ENCODE data around the gene SCAMP3. TPM values are rescaled to one million over a fixed set of nuclear protein-coding genes. Genes with fewer than 3 reads are reported as not detected.
A peak's percentile ranks its signal among the peaks of the same experiment; 100 is the strongest.
"Not testable (repeated sequence)": the region's sequence is repeated elsewhere in the genome, so short reads cannot be mapped to it uniquely, and the experiment has no call there.

SCAMP3 gene
- total and polyA plus RNA-seq, 2 experiments from 2014 or later, result 80.5 to 135 TPM

DNA sequence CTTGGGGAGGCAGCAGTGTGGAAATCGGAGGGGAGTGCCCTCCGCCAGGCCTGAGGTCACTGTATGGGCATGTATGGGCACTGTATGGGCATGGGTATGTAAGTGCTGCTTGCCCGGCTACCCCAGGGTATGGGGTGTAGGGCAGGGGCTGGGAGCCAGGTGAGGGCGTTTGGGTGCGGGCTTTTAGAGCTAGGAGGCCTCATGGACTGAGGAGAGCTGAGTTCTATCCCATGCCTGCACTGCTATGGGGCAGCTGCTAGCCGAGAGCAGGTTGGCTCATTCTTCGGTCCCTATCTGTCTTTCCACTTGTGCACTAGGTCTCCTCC, 33.7 kb upstream of the SCAMP3 start:
- DNase-seq, result no peak
- Histone ChIP-seq H3K4me1 (ENCODE audit: insufficient read depth) (no peaks in the 10 kb centered on the region), H3K27ac (no peak overlapping the region), H3K9me3 (ENCODE audit: low read depth) (no peaks in the 10 kb centered on the region), H3K4me2 (ENCODE audit: unreplicated experiment) (no peak overlapping the region), H2AFZ (0 out of 2 replicates have a peak overlapping the region, but pooled peaks have one; percentile 74), H3F3A (ENCODE audit: insufficient read depth) (no peaks in the 10 kb centered on the region), H3K36me3 (ENCODE audit: low read depth) (no peaks in the 10 kb centered on the region), H3K4me3 (no peak overlapping the region), H3K9me2 (ENCODE audit: insufficient read depth) (no peaks in the 10 kb centered on the region), H3K9ac (no peak overlapping the region), H3K27me3 (replicated peaks; ENCODE audit: insufficient read depth) (peaks cover 19% of the 10 kb centered on the region), H4K20me1 (ENCODE audit: insufficient read depth) (no peaks in the 10 kb centered on the region), H3K79me2 (ENCODE audit: insufficient read depth) (no peaks in the 10 kb centered on the region)
- in situ Hi-C loops (cut with MboI), result no loop called here
- 55 to 61% methylated on average over 7 of the region's 7 CpGs for WGBS, 2 experiments (ENCODE audit: low coverage in 1 of 2, low lambda C conversion rate in 2 of 2, missing lambda C conversion rate in 2 of 2)
- TF ChIP-seq EZH2 (IDR thresholded peaks at IDR 0.05; ENCODE audit: insufficient read depth, poor library complexity, severe bottlenecking) (no peak), EZH2phosphoT487 (IDR thresholded peaks at IDR 0.05; ENCODE audit: insufficient read depth, low read depth) (no peak)

- no peaks in the 10 kb centered on the region for H3K9me2 ChIP-seq (ENCODE audit: insufficient read depth)
- H3K79me2 ChIP-seq (ENCODE audit: insufficient read depth), result no peaks in the 10 kb centered on the region
- no peak for DNase-seq
- no peaks in the 10 kb centered on the region for H3F3A ChIP-seq (ENCODE audit: insufficient read depth)
- H3K36me3 ChIP-seq (ENCODE audit: low read depth), result no peaks in the 10 kb centered on the region
- 13 to 15% methylated on average over 36 to 38 of the region's 47 CpGs for WGBS, 2 experiments (ENCODE audit: low coverage in 1 of 2, low lambda C conversion rate in 2 of 2, missing lambda C conversion rate in 2 of 2)
- H4K20me1 ChIP-seq (ENCODE audit: insufficient read depth), result no peaks in the 10 kb centered on the region
- H3K27me3 ChIP-seq (replicated peaks; ENCODE audit: insufficient read depth), result peaks cover 19% of the 10 kb centered on the region
- TF ChIP-seq EZH2phosphoT487 (IDR thresholded peaks at IDR 0.05; ENCODE audit: insufficient read depth, low read depth) (no peak), EZH2 (IDR thresholded peaks at IDR 0.05; ENCODE audit: insufficient read depth, poor library complexity, severe bottlenecking) (peak; percentile 25)
- H2AFZ ChIP-seq, result peak overlapping the region; percentile 74
- in situ Hi-C loops (cut with MboI), result no loop called here
- H3K4me3 ChIP-seq, result peak overlapping the region; percentile 26; the same call in 1 of the 2 replicates
- no peak overlapping the region for H3K9ac ChIP-seq
- no peaks in the 10 kb centered on the region for H3K4me1 ChIP-seq (ENCODE audit: insufficient read depth)
- peak overlapping the region; percentile 12 for H3K4me2 ChIP-seq (ENCODE audit: unreplicated experiment)
- no peaks in the 10 kb centered on the region for H3K9me3 ChIP-seq (ENCODE audit: low read depth)
- no peak overlapping the region for H3K27ac ChIP-seq
Observed at GRCh38 chr1:155295183-155295941, 33.2 kb upstream of the SCAMP3 start.

DNA sequence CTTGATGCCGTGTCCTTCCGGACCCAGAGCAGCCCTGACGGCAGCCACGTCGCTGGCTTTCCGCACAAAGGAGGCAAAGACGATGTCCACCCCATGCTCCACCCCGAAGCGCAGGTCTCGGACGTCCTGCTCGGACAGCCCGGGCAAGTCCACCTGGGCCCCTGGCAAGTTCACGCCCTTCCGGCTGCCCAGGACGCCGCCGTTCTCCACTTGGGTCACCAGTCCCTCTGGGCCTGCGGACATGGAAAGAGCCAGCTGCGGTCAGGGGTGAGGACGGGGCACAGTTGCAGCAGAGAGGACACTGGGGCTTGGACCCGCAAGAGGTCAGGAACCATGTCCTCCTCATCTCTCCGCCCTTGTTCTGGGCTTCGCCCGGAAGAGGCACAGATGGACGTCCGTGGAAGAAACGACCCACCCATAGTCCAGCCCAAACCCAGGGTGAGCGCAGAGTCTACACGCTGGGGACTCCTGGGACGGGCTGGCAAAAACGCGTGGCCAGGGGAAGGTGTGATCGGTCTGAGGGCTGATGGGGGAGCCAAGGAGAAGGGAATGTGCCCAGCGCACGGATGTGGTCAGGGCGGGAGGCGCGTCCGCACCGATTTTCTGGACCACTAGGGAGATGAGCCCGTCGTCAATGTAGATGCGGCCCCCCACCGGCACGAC, 32.5 kb upstream of the SCAMP3 start:
- in situ Hi-C loops (cut with MboI), result no loop called here
- peak overlapping the region; percentile 74 for H2AFZ ChIP-seq
- no peaks in the 10 kb centered on the region for H3K9me2 ChIP-seq (ENCODE audit: insufficient read depth)
- WGBS, 2 experiments (ENCODE audit: low coverage in 1 of 2, low lambda C conversion rate in 2 of 2, missing lambda C conversion rate in 2 of 2), result 23 to 24% methylated on average over 45 to 46 of the region's 46 CpGs
- no peaks in the 10 kb centered on the region for H3K79me2 ChIP-seq (ENCODE audit: insufficient read depth)
- no peak overlapping the region for H3K27ac ChIP-seq
- H3F3A ChIP-seq (ENCODE audit: insufficient read depth), result no peaks in the 10 kb centered on the region
- H3K4me3 ChIP-seq, result peak overlapping the region; percentile 26; the same call in 1 of the 2 replicates
- H3K4me1 ChIP-seq (ENCODE audit: insufficient read depth), result no peaks in the 10 kb centered on the region
- no peaks in the 10 kb centered on the region for H4K20me1 ChIP-seq (ENCODE audit: insufficient read depth)
- H3K4me2 ChIP-seq (ENCODE audit: unreplicated experiment), result peak overlapping the region; percentile 12
- H3K36me3 ChIP-seq (ENCODE audit: low read depth), result no peaks in the 10 kb centered on the region
- H3K9ac ChIP-seq, result no peak overlapping the region
- peaks cover 19% of the 10 kb centered on the region for H3K27me3 ChIP-seq (replicated peaks; ENCODE audit: insufficient read depth)
- no peaks in the 10 kb centered on the region for H3K9me3 ChIP-seq (ENCODE audit: low read depth)
- no peak for DNase-seq
- TF ChIP-seq EZH2phosphoT487 (IDR thresholded peaks at IDR 0.05; ENCODE audit: insufficient read depth, low read depth), result no peak
- TF ChIP-seq EZH2 (IDR thresholded peaks at IDR 0.05; ENCODE audit: insufficient read depth, poor library complexity, severe bottlenecking), result peak; percentile 38

- no peak for DNase-seq
- Histone ChIP-seq H4K20me1 (ENCODE audit: insufficient read depth) (no peaks in the 10 kb centered on the region), H3K4me2 (ENCODE audit: unreplicated experiment) (no peak overlapping the region), H3K27me3 (replicated peaks; ENCODE audit: insufficient read depth) (peaks cover 19% of the 10 kb centered on the region), H3K79me2 (ENCODE audit: insufficient read depth) (no peaks in the 10 kb centered on the region), H3K36me3 (ENCODE audit: low read depth) (no peaks in the 10 kb centered on the region), H3K27ac (no peak overlapping the region), H3K4me3 (no peak overlapping the region), H3K4me1 (ENCODE audit: insufficient read depth) (no peaks in the 10 kb centered on the region), H3K9ac (no peak overlapping the region), H2AFZ (no peak overlapping the region), H3F3A (ENCODE audit: insufficient read depth) (no peaks in the 10 kb centered on the region), H3K9me3 (ENCODE audit: low read depth) (no peaks in the 10 kb centered on the region), H3K9me2 (ENCODE audit: insufficient read depth) (no peaks in the 10 kb centered on the region)
- TF ChIP-seq EZH2phosphoT487 (IDR thresholded peaks at IDR 0.05; ENCODE audit: insufficient read depth, low read depth), result no peak
- TF ChIP-seq EZH2 (IDR thresholded peaks at IDR 0.05; ENCODE audit: insufficient read depth, poor library complexity, severe bottlenecking), result no peak
- WGBS, 2 experiments (ENCODE audit: low coverage in 1 of 2, low lambda C conversion rate in 2 of 2, missing lambda C conversion rate in 2 of 2), result 69 to 70% methylated on average over 17 of the region's 17 CpGs
- in situ Hi-C loops (cut with MboI), result no loop called here
Observed at GRCh38 chr1:155293086-155293749, 31.1 kb upstream of the SCAMP3 start.

DNA sequence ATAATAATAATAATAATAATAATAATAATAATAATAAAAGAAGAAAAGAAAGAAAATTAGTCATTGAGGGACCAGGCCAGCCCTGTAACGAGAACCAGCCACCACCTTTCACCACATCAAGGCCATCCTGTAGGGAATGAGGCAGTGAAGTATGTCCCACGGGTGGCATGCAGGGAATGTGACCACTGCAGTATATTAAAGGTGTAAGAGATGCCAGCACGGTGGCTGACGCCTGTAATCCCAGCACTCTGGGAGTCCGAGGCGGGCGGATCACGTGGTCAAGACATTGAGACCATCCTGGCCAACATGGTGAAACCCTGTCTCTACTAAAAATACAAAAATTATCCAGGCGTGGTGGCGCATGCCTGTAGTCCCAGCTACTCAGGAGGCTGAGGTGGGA, 28.8 kb upstream of the SCAMP3 start:
- H3K79me2 ChIP-seq (ENCODE audit: insufficient read depth); in situ Hi-C loops (cut with MboI); H3K9me2 ChIP-seq (ENCODE audit: insufficient read depth); H3F3A ChIP-seq (ENCODE audit: insufficient read depth); H3K4me1 ChIP-seq (ENCODE audit: insufficient read depth); H3K4me2 ChIP-seq (ENCODE audit: unreplicated experiment); DNase-seq; H3K4me3 ChIP-seq; H3K9ac ChIP-seq; H3K9me3 ChIP-seq (ENCODE audit: low read depth); H2AFZ ChIP-seq; H3K27ac ChIP-seq; H3K36me3 ChIP-seq (ENCODE audit: low read depth); H4K20me1 ChIP-seq (ENCODE audit: insufficient read depth): not testable (repeated sequence)
- WGBS, 2 experiments (ENCODE audit: low coverage in 1 of 2, low lambda C conversion rate in 2 of 2, missing lambda C conversion rate in 2 of 2), result 66 to 72% methylated on average over 10 of the region's 10 CpGs
- peaks cover 19% of the 10 kb centered on the region for H3K27me3 ChIP-seq (replicated peaks; ENCODE audit: insufficient read depth)
